ENCODE results near the gene ABRACL. TPM values are rescaled to one million over a fixed set of nuclear protein-coding genes. Genes with fewer than 3 reads are reported as not detected.

Gene ABRACL
- total and polyA plus RNA-seq, 2 experiments from 2014 or later = 12.9 to 38.7 TPM

GRCh38 chr6:139013185-139013800, 15.3 kb upstream of the ABRACL start:
- H3K4me1 ChIP-seq (ENCODE audit: insufficient read depth) = no peaks in the 10 kb centered on the region
- no peaks in the 10 kb centered on the region for H3K9me3 ChIP-seq (ENCODE audit: low read depth)
- H3K27me3 ChIP-seq (replicated peaks; ENCODE audit: insufficient read depth) = no peaks in the 10 kb centered on the region
- no peak for TF ChIP-seq EZH2 (IDR thresholded peaks at IDR 0.05; ENCODE audit: insufficient read depth, poor library complexity, severe bottlenecking)
- TF ChIP-seq EZH2phosphoT487 (IDR thresholded peaks at IDR 0.05; ENCODE audit: insufficient read depth, low read depth) = no peak
- no peaks in the 10 kb centered on the region for H3K79me2 ChIP-seq (ENCODE audit: insufficient read depth)
- H3K9ac ChIP-seq = no peak overlapping the region
- H3K27ac ChIP-seq = no peak overlapping the region
- H3K9me2 ChIP-seq (ENCODE audit: insufficient read depth) = no peaks in the 10 kb centered on the region
- no peak overlapping the region for H3K4me2 ChIP-seq (ENCODE audit: unreplicated experiment)
- H2AFZ ChIP-seq = no peak overlapping the region
- in situ Hi-C loops (cut with MboI) = no loop called here
- 85 to 95% methylated on average over 4 of the region's 4 CpGs for WGBS, 2 experiments (ENCODE audit: low coverage in 1 of 2, low lambda C conversion rate in 2 of 2, missing lambda C conversion rate in 2 of 2)
- H3F3A ChIP-seq (ENCODE audit: insufficient read depth) = no peaks in the 10 kb centered on the region
- H4K20me1 ChIP-seq (ENCODE audit: insufficient read depth) = no peaks in the 10 kb centered on the region
- H3K36me3 ChIP-seq (ENCODE audit: low read depth) = no peaks in the 10 kb centered on the region
- DNase-seq = no peak
- no peak overlapping the region for H3K4me3 ChIP-seq

GRCh38 chr6:139014945-139015344, 13.6 kb upstream of the ABRACL start:
- Histone ChIP-seq H3K27me3 (replicated peaks; ENCODE audit: insufficient read depth) (no peaks in the 10 kb centered on the region), H3K4me2 (ENCODE audit: unreplicated experiment) (no peak overlapping the region), H2AFZ (no peak overlapping the region), H4K20me1 (ENCODE audit: insufficient read depth) (no peaks in the 10 kb centered on the region), H3K4me3 (no peak overlapping the region), H3F3A (ENCODE audit: insufficient read depth) (no peaks in the 10 kb centered on the region), H3K79me2 (ENCODE audit: insufficient read depth) (no peaks in the 10 kb centered on the region), H3K4me1 (ENCODE audit: insufficient read depth) (no peaks in the 10 kb centered on the region), H3K9me2 (ENCODE audit: insufficient read depth) (no peaks in the 10 kb centered on the region), H3K9me3 (ENCODE audit: low read depth) (no peaks in the 10 kb centered on the region), H3K36me3 (ENCODE audit: low read depth) (no peaks in the 10 kb centered on the region), H3K9ac (no peak overlapping the region), H3K27ac (no peak overlapping the region)
- TF ChIP-seq EZH2phosphoT487 (IDR thresholded peaks at IDR 0.05; ENCODE audit: insufficient read depth, low read depth) = no peak
- TF ChIP-seq EZH2 (IDR thresholded peaks at IDR 0.05; ENCODE audit: insufficient read depth, poor library complexity, severe bottlenecking) = no peak
- in situ Hi-C loops (cut with MboI) = no loop called here
- no peak for DNase-seq
- 71 to 84% methylated on average over 3 of the region's 3 CpGs for WGBS, 2 experiments (ENCODE audit: low coverage in 1 of 2, low lambda C conversion rate in 2 of 2, missing lambda C conversion rate in 2 of 2)

- WGBS, 2 experiments (ENCODE audit: low coverage in 1 of 2, low lambda C conversion rate in 2 of 2, missing lambda C conversion rate in 2 of 2) = 69 to 70% methylated on average over 7 of the region's 7 CpGs
Measured at GRCh38 chr6:139016337-139017213, 12.0 kb upstream of the ABRACL start.

DNA sequence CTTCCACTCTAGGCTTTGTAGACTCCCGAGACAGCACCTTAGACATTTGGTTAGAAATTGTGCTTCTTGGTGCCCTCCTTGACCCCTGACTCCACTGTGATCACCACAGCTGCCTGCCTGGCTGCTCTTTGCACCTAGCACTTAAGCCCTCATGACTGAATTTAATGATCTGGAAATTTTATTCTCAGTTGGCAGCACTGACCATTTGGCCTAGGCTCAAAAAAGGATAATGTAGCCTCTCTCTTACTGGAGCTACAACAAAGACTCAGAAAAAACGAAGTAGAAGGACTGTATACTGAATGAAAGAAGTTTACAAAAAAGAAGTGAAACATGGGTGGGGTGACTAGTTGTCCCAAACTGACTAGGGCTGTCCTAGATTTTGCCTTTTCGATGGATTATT, 11.3 kb upstream of the ABRACL start:
- TF ChIP-seq EZH2phosphoT487 (IDR thresholded peaks at IDR 0.05; ENCODE audit: insufficient read depth, low read depth) = no peak
- TF ChIP-seq EZH2 (IDR thresholded peaks at IDR 0.05; ENCODE audit: insufficient read depth, poor library complexity, severe bottlenecking) = no peak
- Histone ChIP-seq H3F3A (ENCODE audit: insufficient read depth) (no peaks in the 10 kb centered on the region), H3K9me2 (ENCODE audit: insufficient read depth) (no peaks in the 10 kb centered on the region), H3K4me3 (no peak overlapping the region), H3K4me2 (ENCODE audit: unreplicated experiment) (no peak overlapping the region), H3K4me1 (ENCODE audit: insufficient read depth) (no peaks in the 10 kb centered on the region), H3K36me3 (ENCODE audit: low read depth) (no peaks in the 10 kb centered on the region), H2AFZ (no peak overlapping the region), H3K27ac (no peak overlapping the region), H3K9ac (no peak overlapping the region), H3K9me3 (ENCODE audit: low read depth) (no peaks in the 10 kb centered on the region), H4K20me1 (ENCODE audit: insufficient read depth) (no peaks in the 10 kb centered on the region), H3K79me2 (ENCODE audit: insufficient read depth) (no peaks in the 10 kb centered on the region), H3K27me3 (replicated peaks; ENCODE audit: insufficient read depth) (no peaks in the 10 kb centered on the region)
- DNase-seq = no peak
- in situ Hi-C loops (cut with MboI) = no loop called here
- 57% methylated on average over 3 of the region's 3 CpGs for WGBS, 2 experiments (ENCODE audit: low coverage in 1 of 2, low lambda C conversion rate in 2 of 2, missing lambda C conversion rate in 2 of 2)

More at GRCh38 chr6:139016337-139017213, 12.0 kb upstream of the ABRACL start:
- Histone ChIP-seq H3K79me2 (ENCODE audit: insufficient read depth) (no peaks in the 10 kb centered on the region), H2AFZ (no peak overlapping the region), H3K4me3 (no peak overlapping the region), H3K9ac (no peak overlapping the region), H3K9me2 (ENCODE audit: insufficient read depth) (no peaks in the 10 kb centered on the region), H3K27ac (no peak overlapping the region), H3K27me3 (replicated peaks; ENCODE audit: insufficient read depth) (no peaks in the 10 kb centered on the region), H3K4me2 (ENCODE audit: unreplicated experiment) (no peak overlapping the region), H3F3A (ENCODE audit: insufficient read depth) (no peaks in the 10 kb centered on the region), H3K36me3 (ENCODE audit: low read depth) (no peaks in the 10 kb centered on the region), H3K9me3 (ENCODE audit: low read depth) (no peaks in the 10 kb centered on the region), H3K4me1 (ENCODE audit: insufficient read depth) (no peaks in the 10 kb centered on the region), H4K20me1 (ENCODE audit: insufficient read depth) (no peaks in the 10 kb centered on the region)
- TF ChIP-seq EZH2phosphoT487 (IDR thresholded peaks at IDR 0.05; ENCODE audit: insufficient read depth, low read depth) = no peak
- TF ChIP-seq EZH2 (IDR thresholded peaks at IDR 0.05; ENCODE audit: insufficient read depth, poor library complexity, severe bottlenecking) = no peak
- no peak for DNase-seq
- in situ Hi-C loops (cut with MboI) = no loop called here

Measured in GM23248 (cell line).